Bone marrow (tissue), 2 donors: ENCODE measurements around the gene DRAM1.
A peak's percentile ranks its signal among the peaks of the same experiment; 100 is the strongest.
"Not testable (repeated sequence)": the region's sequence is repeated elsewhere in the genome, so short reads cannot be mapped to it uniquely, and the experiment has no call there.

ENCODE experiments used
- DNase-seq, 2 donors: peaks; one replicate each; lab custom pipeline; 2025; lab: John Stamatoyannopoulos, UW

DRAM1 gene, protein sequence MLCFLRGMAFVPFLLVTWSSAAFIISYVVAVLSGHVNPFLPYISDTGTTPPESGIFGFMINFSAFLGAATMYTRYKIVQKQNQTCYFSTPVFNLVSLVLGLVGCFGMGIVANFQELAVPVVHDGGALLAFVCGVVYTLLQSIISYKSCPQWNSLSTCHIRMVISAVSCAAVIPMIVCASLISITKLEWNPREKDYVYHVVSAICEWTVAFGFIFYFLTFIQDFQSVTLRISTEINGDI

DNA sequence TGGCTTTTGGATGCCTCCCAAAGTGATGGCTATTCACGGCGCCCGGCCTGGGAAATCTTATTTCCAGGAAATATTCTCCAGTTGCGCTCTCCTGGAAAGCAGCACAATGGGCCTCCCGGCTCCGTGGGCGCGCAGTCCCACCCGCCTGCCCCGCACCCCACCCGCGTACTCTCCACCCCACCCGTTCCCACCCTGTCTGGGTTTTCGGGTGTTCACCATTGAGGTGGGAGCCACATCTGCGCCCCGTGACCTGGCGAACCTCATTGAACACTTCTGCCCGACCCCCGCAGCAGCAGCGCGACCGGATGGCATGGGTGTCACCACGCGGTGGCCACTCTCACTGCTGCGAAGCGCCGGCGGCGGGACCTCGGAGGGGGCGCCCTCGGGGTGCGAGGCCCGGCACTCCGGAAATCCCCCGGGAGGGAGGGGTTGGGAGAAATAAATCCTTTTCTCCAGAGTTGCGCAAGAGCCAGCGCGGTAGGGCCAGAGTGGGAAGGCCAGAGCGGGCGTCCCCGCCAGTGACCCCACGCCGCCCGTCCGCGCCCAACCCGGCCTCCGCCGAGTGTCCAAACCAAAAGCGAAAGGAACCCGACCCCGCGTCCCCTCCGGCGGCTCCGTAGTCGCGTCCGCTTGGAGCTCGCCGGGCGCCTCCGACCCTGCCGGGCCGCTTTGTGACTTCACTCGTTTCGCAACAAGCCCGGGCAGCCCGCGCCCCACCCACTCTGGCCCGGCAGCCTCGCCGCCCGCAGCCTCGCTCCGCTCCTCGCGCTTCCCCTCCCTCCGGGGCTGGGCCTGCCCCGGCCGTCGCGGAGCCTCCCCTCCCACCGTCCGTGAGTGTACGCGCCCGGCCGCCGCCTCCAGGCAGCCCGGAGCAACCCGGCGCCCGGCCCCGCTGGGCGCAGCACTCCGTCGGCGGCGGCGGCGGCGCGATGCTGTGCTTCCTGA lies at the start of gene DRAM1:
DRAM1 (plus strand) TSS at position 720 of the 945 bp plus-strand sequence; CDS start at position 930, 210 bp downstream.
- DNase-seq = peak; percentile 77 to 86

DNA sequence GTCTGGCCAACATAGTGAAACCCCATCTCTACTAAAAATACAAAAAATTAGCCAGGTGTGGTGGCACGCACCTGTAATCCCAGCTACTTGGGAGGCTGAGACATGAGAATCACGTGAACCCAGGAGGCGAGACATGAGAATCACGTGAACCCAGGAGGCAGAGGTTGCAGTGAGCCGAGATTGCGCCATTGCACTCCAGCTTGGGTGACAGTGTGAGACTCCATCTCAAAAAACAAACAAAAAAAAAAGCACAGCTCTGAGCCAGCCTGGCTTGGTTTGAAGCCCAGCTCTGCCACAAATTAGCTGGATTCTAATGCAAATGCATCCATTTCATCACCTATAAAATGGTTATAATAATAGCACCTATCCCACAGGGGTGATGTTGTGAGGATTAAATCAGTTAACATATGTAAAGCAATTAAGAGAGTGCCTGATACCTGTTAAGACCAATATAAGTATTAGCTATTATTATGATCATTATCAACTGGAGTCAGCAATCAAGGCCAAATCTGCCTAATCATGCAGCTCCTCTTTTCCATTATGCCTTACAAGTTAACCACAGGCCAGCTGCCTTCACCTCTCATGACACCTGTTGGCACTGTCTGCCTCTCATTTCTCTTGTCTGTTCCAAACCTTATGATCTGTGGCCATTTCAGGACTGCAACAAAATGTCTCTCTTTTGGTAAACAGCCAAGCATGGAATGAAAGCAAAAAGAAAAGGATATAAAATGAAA lies 48.8 kb upstream of the DRAM1 start:
- DNase-seq = no peak

DNA sequence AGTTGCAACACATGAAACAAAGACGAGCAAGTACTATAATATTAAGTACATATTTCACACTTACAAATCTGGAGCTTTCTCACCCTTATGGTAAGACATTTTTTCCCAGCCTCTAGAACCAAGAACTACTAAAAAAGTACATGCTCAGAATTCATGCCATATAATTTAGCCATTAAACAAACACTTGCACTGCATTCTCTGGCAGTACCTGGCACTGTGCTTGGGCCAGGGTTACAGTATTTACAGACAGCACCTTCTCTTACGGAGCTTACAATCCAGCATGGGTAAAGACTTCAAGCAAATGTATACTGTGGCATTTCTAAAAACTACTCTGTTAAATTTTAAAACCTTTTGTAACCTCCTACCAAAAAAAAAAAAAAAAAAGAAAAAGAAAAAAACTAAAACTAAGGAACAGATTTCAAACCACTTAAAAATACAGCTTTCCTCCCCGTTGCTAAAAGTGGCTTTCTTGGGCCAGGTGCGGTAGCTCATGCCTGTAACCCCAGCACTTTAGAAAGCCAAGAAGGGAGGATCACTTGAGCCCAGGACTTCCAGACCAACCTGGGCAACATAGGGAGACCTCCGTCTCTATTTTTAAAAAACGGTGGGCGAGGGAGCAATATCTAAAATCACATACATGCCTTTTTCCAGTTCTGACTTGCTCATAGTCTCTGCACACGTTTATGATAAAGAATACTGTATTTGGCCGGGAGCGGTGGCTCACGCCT lies 47.6 kb upstream of the DRAM1 start:
- no peak for DNase-seq

DNA sequence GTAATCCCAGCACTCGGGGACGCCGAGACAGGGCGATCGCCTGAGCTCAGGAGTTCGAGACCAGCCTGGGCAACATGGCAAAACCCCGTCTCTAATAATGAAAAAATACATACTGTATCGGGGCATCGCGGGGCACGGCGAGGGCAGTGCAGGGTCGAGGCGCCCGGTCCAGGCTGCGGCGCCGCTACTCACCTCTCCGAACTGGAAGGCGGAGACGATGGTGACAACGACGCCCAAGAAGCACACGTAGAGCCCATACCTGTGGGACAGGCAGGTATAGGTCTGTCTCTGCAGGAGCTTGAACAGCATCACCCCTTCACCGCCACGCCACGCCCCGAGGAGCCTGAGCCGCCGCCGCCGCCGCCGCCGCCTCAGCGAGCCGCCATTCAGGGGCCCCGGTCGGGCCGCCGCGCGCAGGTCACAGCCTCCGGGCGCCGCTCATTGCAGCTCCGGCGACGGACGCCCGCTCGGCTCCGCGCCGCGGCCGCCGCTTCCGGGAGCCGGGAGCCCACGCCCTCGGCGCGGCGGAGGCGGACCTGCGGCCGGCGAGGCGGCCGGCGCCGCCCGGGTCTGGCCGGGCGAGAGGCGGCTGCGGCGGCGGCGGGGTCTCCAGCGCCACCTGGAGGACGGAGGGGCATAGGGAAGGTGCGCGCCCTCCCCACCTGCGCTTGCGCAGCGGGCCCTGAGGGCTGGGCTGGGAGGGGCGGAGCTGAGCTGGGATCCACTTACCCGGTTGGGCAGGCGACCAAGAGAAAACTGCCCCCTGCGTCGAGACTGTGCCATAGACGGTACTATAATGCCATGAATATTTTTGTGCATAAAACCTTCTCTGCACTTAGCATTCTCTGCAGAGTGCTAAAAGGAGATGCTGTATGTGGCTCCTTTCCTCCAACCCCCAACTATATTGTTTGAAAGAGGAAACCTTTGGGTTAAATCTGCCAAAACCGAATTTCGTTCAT lies 46.7 kb upstream of the DRAM1 start, which contains the start of gene GNPTAB:
GNPTAB (minus strand) TSS at position 593 of the 959 bp plus-strand sequence; CDS start at position 309, 284 bp downstream.
- DNase-seq = peak; percentile 79 to 91

DNA sequence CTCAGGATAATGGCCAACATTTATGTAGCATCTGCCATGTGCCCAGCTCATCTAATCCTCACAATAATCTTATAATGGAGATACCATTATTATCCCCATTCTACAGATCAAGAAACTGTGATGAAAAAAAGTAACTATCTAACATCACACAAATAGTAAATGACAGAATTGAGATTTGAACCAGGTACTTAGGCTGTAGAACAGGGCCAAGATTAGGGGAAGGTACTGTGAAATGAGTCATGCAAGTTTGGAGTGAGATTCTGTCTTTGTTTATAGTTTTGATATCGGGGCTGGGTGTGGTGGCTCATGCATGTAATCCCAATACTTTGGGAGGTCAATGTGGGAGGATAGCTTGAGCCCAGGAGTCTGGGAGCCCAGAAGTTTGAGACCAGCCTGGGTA lies 45.4 kb upstream of the DRAM1 start:
- DNase-seq = peak in 1 of 2 donors; percentile 9

DNA sequence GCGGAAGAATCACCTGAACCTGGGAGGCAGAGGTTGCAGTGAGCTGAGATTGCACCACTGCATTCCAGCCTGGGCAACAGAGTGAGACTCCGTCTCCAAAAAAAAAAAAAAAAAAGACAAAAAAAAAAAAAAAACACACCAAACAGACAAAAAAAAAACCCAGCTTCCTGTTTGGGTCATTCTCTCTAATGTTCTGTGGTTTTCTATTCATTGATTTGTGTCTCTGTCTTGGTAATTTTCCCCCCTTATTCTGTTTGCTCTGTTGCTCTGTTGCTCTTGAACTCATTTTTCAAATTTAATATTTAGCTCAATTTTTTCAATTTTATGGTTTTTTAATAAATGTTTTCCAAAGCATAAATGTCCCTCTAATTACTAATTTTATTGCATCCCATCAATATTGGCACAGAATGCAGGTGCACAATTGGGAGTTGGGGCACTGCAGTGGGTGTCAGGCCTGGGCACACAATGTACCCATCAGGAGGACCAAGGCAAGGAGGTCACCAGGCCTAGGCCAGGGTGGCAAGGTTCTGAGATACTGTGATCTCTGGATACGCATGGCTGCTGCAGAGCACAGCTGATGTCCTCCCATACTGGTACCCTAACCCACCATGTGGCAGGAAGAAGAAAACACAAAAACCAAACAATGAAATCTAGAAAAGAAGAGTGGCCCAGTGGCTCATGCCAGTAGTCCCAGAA lies 38.6 kb upstream of the DRAM1 start:
- DNase-seq = no peak

DNA sequence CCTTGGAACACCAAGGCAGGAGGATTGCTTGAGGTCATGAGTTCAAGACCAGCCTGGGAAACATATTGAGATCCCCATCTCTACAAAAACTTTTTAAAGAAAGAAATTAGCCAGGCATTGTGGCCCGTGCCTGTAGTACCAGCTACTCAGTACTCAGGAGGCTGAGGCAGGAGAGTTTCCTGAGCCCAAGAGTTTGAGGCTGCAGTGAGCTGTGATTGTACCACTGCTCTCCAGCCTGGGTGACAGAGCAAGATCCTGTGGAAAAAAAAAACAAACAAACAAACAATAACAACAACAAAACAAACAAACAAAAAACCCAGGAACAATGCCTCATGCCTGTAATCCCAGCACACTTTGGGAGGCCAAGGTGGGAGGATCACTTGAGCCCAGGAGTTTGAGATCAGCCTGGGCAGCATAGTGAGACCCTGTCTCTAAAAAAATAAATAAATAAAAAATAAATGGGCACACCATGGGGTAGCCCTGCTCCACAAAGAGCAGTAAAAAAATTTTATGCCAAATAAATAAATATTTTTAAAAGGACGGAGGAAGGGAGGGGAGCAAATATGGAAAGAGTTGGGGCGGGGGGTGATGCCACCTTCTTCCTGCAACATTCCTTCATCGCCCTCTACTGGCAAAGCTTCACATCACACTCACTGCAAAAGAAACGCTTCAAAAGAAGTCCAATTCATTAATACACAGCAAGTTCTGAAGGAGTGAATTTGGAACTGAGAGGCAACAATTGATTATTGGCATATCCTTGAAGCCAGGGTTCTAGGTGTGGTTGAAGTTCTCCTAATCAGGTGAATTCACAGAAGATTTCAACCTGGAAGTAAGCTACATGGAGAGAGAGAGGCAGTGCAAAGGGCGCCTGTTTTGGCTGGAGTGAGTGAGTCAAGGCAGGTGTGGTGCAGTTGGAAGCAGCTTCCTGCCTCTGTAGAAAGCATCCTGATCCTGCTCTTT lies 37.8 kb upstream of the DRAM1 start:
- peak in 1 of 2 donors; percentile 56 for DNase-seq

DNA sequence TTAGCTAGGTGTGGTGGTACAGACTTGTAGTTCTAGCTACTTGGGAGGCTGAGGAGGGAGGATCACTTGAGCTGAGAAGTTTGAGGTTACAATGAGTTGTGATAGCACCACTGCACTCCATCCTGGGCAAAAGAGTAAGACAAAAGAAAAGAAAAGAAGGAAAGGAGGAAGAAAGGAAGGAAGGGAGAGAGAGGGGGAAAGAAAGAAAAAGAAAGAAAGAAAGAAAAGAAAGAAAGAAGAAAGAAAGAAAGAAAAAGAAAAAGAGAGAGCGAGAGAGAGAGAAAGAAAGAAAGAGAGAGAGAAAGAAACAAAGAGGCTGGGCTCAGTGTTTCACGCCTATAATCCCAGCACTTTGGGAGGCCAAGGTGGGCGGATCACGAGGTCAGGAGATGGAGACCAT lies 36.3 kb upstream of the DRAM1 start:
- DNase-seq = no peak

DNA sequence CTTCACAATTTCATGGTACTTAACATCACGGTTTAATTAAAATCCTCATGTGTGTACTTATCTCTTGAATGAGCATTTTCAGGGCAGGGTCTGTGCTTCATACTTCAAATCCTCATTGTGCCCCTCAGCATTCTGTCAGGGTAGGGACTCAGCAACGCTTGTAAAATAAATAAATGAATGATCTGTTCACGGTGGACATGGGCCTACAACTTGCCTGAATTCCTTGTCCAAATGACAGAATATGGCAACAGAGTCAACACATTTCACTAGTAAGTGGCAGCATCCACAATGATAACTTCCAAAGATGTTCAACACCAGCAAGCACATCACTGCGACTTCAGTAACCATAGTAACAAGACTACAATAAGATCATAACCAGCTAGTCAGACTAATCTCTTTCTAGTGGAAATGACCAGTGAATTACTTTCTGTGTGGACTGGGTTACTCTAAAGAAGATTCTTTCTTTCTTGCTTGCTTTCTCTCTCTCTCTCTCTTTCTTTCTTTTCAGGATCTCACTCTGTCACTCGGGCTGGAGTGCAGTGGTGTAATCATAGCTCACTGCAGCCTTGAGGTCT lies 32.2 kb upstream of the DRAM1 start:
- DNase-seq = no peak

DNA sequence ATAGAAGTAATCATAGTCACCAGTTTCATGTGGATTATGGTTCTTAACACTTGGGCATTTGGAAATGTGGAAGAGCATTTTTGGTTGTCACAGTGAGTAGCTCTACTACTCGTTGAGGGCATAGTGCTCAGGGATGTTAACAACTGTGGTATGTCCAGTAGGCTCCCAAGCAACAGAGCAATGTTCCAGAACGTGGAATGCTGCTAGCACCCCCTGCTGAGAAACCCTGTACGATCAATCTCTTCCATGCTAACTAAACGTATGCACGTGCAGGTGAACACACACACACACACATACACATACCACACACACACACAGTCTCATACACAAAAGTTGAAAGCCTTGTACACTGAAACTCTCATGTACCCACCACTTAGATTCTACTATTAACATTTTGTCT lies 30.1 kb upstream of the DRAM1 start:
- DNase-seq = no peak

DNA sequence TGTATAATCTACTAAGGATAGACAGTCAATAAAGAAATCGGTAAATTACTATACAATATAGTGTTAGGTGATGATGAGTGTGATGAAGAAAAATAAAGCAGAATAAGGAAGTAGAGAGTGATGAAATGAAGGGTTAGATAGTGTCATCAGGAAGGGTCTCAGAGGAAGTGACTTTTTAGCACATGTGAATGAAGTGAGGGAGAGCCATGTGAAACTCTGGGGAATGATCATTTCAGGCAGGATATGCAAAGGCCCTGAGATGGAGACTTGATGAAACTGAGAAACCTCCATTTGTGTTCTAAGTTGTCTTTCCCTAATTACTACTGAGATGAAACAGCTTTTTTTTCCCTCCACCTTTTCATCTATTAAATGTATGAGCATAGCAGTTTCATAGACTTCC lies 27.2 kb upstream of the DRAM1 start:
- peak in 1 of 2 donors; percentile 22 for DNase-seq

DNA sequence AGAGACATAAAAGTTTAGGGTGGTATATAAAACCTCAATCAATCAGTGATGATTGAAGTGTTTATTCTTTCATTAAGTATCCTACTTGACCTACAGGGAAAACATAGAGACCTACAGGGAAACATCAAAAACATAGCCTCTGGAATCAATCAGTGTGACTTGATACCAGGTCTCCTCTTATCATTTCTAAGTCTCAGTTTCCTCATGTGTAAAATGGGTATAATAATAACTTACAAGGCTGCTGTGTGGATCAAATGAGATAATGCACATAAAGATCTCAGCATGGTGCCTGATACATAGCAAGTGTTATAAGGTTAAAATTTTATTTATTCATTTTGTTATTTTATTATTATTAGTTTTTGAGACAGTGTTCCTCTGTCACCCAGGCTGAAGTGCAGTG lies 24.4 kb upstream of the DRAM1 start:
- no peak for DNase-seq

DNA sequence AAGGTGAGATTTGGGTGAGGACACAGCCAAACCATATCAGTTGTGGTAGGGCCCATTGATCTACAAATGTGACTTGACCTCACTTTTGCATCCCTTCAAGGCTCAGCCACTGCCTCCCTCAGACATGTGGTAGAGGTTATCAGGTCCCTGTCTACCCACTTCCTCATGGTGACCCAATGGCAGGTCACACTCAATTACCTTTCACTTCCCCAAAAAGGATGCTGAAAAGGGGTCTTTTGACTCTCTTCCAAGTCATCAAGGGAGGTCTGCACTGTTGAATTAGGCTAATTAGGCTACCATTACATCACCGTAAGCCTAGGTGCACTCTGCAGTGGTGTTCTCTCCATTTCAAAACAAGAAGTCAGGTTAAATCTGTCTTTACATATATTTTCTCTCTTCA lies 22.6 kb upstream of the DRAM1 start:
- DNase-seq = no peak

DNA sequence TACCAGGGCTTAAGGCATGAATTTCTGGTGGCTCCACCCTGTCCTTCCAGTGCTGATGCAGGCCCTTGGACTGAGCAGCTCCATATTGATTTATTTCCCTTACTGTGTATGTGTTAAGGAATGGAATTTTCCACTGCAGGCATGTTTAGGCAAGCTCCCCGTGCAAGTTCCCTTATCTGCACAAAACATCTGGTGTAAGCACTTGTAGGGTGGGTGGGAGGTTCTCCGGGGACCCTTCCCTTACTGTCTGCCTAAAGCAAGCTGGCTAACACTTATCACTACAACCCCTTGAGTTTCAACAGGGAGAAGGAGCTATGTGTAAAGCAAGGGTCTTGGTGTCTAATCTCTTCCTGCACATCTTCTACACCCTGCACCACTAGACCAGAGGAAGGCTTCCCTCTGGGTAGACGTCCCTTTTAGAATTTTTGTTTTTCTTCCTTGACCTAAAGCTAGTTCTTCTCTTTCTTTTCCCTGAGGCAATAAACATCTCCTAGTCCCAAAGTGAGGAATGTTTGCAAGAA lies 22.0 kb upstream of the DRAM1 start:
- peak in 1 of 2 donors; percentile 82 for DNase-seq

DNA sequence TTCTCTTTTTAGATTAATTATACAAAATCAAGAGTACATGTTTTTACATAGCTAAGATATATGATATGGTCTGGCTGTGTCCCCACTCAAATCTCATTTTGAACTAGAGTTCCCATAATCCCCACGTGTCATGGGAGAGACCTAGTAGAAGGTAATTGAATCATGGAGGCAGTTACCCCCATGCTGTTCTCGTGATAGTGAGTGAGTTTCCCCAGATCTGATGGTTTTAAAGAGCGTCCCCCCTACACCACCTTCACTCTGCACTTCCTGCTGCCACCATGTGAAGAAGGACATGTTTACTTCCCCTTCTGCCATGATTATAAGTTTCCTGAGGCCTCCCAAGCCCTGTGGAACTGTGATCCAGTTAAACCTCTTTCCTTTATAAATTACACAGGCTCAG lies 21.4 kb upstream of the DRAM1 start:
- DNase-seq = peak in 1 of 2 donors; percentile 62

DNA sequence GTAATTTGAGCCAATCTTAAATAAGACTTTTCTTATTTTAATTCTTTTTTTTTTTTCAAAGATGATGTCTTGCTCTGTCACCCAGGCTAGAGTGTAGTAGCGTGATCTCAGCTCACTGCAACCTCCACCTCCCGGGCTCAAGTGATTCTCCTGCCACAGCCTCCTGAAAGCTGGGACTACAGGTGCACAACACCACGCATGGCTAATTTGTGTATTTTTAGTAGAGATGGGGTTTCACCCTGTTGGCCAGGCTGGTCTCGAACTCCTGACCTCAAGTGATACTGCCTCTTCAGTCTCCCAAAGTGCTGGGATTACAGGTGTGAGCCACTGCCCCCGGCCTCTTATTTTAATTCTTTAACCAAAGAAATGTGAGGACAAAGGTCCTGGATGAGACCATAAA lies 20.8 kb upstream of the DRAM1 start:
- DNase-seq = not testable (repeated sequence)

DNA sequence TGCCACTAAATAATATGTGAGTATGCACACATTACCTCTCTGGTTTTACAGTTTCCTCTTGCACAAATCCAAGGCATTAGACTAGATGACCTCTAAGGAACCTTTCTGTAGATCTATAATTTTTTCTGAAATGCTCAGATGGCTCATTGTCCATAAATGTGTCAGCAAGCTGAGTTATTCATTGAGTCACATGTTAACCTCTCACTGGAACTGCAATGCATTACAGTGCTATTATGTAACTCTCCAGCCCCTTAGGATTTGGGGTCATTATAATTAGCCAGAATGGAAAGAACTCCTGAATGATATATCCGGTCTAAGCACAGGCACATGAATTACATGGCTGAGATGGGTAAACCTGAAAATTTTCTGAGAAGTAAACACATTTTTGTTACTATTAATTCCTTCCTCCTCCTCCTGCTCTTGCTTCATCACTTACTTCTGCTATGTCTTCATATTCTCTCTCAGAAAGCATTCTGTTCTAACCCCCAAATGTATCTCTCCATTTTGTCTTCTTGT lies 20.3 kb upstream of the DRAM1 start:
- DNase-seq = no peak

DNA sequence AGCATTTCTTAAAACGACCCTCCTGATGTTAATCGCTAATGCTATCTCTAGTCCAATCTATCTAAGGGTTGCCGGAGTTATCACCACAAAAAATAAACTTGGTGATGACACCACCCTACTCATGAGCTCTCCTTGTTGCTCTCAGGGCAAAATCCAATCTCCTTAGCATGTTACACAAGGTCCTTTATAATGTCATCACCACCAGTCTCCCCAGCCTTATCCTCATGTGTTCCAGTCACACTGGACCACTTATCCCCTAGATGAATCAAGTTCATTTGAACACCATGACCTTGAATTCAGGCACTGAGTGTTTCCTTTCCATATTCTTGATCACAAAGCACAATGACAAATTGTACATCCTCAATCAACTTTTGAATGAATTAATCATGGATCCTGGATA lies 19.0 kb upstream of the DRAM1 start:
- DNase-seq = no peak
